ENCODE measurements around the gene EPN1. TPM values are rescaled to one million over a fixed set of nuclear protein-coding genes. Genes with fewer than 3 reads are reported as not detected.

EPN1 gene
- total and polyA plus RNA-seq, 4 donors = 18.6 to 117 (median 77.8) TPM

GRCh38 chr19:55636723-55637122 lies 38.3 kb upstream of the EPN1 start:
- no peaks in the 10 kb centered on the region for H3K27me3 ChIP-seq (ENCODE audit: control insufficient read depth in 4 of 4, insufficient read depth in 4 of 4, low read length in 3 of 4)
- TF ChIP-seq HNF4A (conservative IDR thresholded peaks at IDR 0.05) = no peak
- no peak for TF ChIP-seq JUND (IDR thresholded peaks at IDR 0.05)
- TF ChIP-seq FOXA1 (IDR thresholded peaks at IDR 0.05) = no peak
- no peak for TF ChIP-seq MAX (IDR thresholded peaks at IDR 0.05)
- no peak for TF ChIP-seq GABPA (IDR thresholded peaks at IDR 0.05 in 1 of 2, conservative IDR thresholded peaks at IDR 0.05 in 1 of 2)
- no peak for TF ChIP-seq TAF1 (conservative IDR thresholded peaks at IDR 0.05)
- TF ChIP-seq RAD21 (IDR thresholded peaks at IDR 0.05) = no peak
- no peak for TF ChIP-seq ZBTB33 (IDR thresholded peaks at IDR 0.05)
- TF ChIP-seq HNF4G (IDR thresholded peaks at IDR 0.05) = no peak
- no peak for TF ChIP-seq REST (IDR thresholded peaks at IDR 0.05)
- TF ChIP-seq FOXA2 (IDR thresholded peaks at IDR 0.05) = no peak
- TF ChIP-seq ATF3 (IDR thresholded peaks at IDR 0.05) = no peak
- no peak for TF ChIP-seq RXRA (IDR thresholded peaks at IDR 0.05)
- TF ChIP-seq CTCF (IDR thresholded peaks at IDR 0.05; ENCODE audit: low read depth, low read length, missing input control) = no peak
- no peak for TF ChIP-seq EGR1 (IDR thresholded peaks at IDR 0.05; ENCODE audit: low read depth in 2 of 2)
- no peak for TF ChIP-seq SP1 (IDR thresholded peaks at IDR 0.05)
- TF ChIP-seq NR2F2 (IDR thresholded peaks at IDR 0.05) = no peak
- no peak overlapping the region for H3K4me3 ChIP-seq (ENCODE audit: low read depth in 1 of 3, low read length in 3 of 3)
- H3K4me1 ChIP-seq (ENCODE audit: control insufficient read depth in 4 of 4, insufficient read depth in 4 of 4, low read length in 3 of 4) = peaks cover 16 to 60% (median 41%) of the 10 kb centered on the region in 4 donors
- 85% methylated on average over 4 of the region's 4 CpGs for WGBS
- H3K9me3 ChIP-seq (ENCODE audit: control insufficient read depth in 4 of 4, low read length in 3 of 4) = no peaks in the 10 kb centered on the region
- H3K36me3 ChIP-seq (ENCODE audit: control insufficient read depth in 4 of 4, insufficient read depth in 3 of 4, low read depth in 1 of 4, low read length in 3 of 4) = no peaks in the 10 kb centered on the region
- no peak overlapping the region for H3K27ac ChIP-seq (ENCODE audit: low read depth in 1 of 2, low read length in 2 of 2)
- H3K9ac ChIP-seq (ENCODE audit: low read depth in 1 of 2, low read length in 2 of 2) = no peak overlapping the region
- no peak for DNase-seq (ENCODE audit: low spot score)

- no peak overlapping the region for H3K9ac ChIP-seq (ENCODE audit: low read depth in 1 of 2, low read length in 2 of 2)
These were observed 37.5 kb upstream of the EPN1 start for GRCh38 chr19:55637534-55637933.

More at GRCh38 chr19:55637534-55637933, 37.5 kb upstream of the EPN1 start:
- H3K4me3 ChIP-seq (ENCODE audit: low read depth in 1 of 3, low read length in 3 of 3) = no peak overlapping the region
- WGBS = 85% methylated on average over 11 of the region's 11 CpGs
- H3K36me3 ChIP-seq (ENCODE audit: control insufficient read depth in 4 of 4, insufficient read depth in 3 of 4, low read depth in 1 of 4, low read length in 3 of 4) = no peaks in the 10 kb centered on the region
- H3K9me3 ChIP-seq (ENCODE audit: control insufficient read depth in 4 of 4, low read length in 3 of 4) = no peaks in the 10 kb centered on the region
- no peak for TF ChIP-seq EGR1 (IDR thresholded peaks at IDR 0.05; ENCODE audit: low read depth in 2 of 2)
- no peak overlapping the region for H3K27ac ChIP-seq (ENCODE audit: low read depth in 1 of 2, low read length in 2 of 2)
- DNase-seq (ENCODE audit: low spot score) = no peak
- H3K4me1 ChIP-seq (ENCODE audit: control insufficient read depth in 4 of 4, insufficient read depth in 4 of 4, low read length in 3 of 4) = peaks cover 19 to 67% (median 47%) of the 10 kb centered on the region in 4 donors
- no peaks in the 10 kb centered on the region for H3K27me3 ChIP-seq (ENCODE audit: control insufficient read depth in 4 of 4, insufficient read depth in 4 of 4, low read length in 3 of 4)

Data from liver (tissue), 9 donors.